Gastrocnemius medialis (tissue), 4 donors: Measurements from ENCODE around the gene SLC17A5.

Experiments used
- CTCF ChIP-seq, 5 experiments: fragments of 450-650 bp in 3 of 5; fragments of 200-600 bp in 2 of 5; sonication (generic) in 2 of 5; IDR thresholded peaks in 4 of 5; conservative IDR thresholded peaks in 1 of 5; 1 replicate in 4 of 5; 2 replicates in 1 of 5; pipeline ENCODE4 v1.5.1; 2016 to 2019; ENCODE audit warnings: antibody characterized with exemption in 5 of 5, mild to moderate bottlenecking in 3 of 5, moderate library complexity in 3 of 5
- POLR2A ChIP-seq, 2 donors: fragments of 450-650 bp; IDR thresholded peaks; one replicate each; pipeline ENCODE4 v1.6.1; 2017; ENCODE audit warnings: antibody characterized with exemption in 2 of 2, mild to moderate bottlenecking in 2 of 2, moderate library complexity in 2 of 2

- TF ChIP-seq CTCF (IDR thresholded peaks at IDR 0.05 in 4 of 5, conservative IDR thresholded peaks at IDR 0.05 in 1 of 5) (no peak), POLR2A (IDR thresholded peaks at IDR 0.05) (no peak)
These were observed 9.8 kb downstream of the SLC17A5 start for GRCh38 chr6:73644030-73644429.
